CD14-positive monocyte (primary cell): ENCODE data around the gene OBSCN. TPM values are rescaled to one million over a fixed set of nuclear protein-coding genes. Genes with fewer than 3 reads are reported as not detected.

Experiments used
- DNase-seq, 3 donors: peaks; one replicate each; pipeline ENCODE4 v3.0.0-alpha.2; 2011 to 2022
- H2AFZ ChIP-seq: 2 replicates; pipeline ENCODE4 v1.6.0; 2012; ENCODE audit warnings: mild to moderate bottlenecking, low read depth, low read length, inconsistent platforms; ENCODE audit not compliant: insufficient read depth, poor library complexity, severe bottlenecking
- H3K27ac ChIP-seq, 2 donors: 1 replicate in 1 of 2; 2 replicates in 1 of 2; pipeline ENCODE4 v1.5.1; 2012 to 2013; ENCODE audit warnings: low read length in 2 of 2, control low read depth in 1 of 2, inconsistent platforms in 1 of 2, low read depth in 1 of 2, mild to moderate bottlenecking in 1 of 2
- H3K27me3 ChIP-seq, 2 donors: one replicate each; pipeline versions ENCODE4 v1.6.0 to v1.6.1; 2011 to 2013; ENCODE audit warnings: low read length in 2 of 2; ENCODE audit not compliant: control insufficient read depth in 2 of 2, insufficient read depth in 2 of 2
- H3K36me3 ChIP-seq, 2 donors: replicated peaks in 1 of 2; 1 replicate in 1 of 2; 2 replicates in 1 of 2; pipeline versions ENCODE4 v1.5.1 to v1.6.1; 2012 to 2013; ENCODE audit warnings: low read length in 2 of 2, control low read depth in 1 of 2, inconsistent platforms in 1 of 2, mild to moderate bottlenecking in 1 of 2; ENCODE audit not compliant: insufficient read depth in 2 of 2, control insufficient read depth in 1 of 2
- H3K4me1 ChIP-seq, 2 donors: 1 replicate in 1 of 2; 2 replicates in 1 of 2; pipeline versions ENCODE4 v1.5.1 to v1.6.1; 2012 to 2013; ENCODE audit warnings: low read length in 2 of 2, control low read depth in 1 of 2, inconsistent platforms in 1 of 2, mild to moderate bottlenecking in 1 of 2, moderate library complexity in 1 of 2; ENCODE audit not compliant: insufficient read depth in 2 of 2, control insufficient read depth in 1 of 2
- H3K4me2 ChIP-seq: replicated peaks from 2 replicates; pipeline ENCODE3; 2012; ENCODE audit warnings: low read length, moderate library complexity, mild to moderate bottlenecking; ENCODE audit not compliant: poor library complexity, severe bottlenecking; ENCODE audit errors: extremely low read depth
- H3K4me3 ChIP-seq, 3 experiments: fragments of 200-600 bp in 1 of 3; sonication (generic) in 1 of 3; replicated peaks in 1 of 3; 1 replicate in 2 of 3; 2 replicates in 1 of 3; pipeline ENCODE4 v1.5.1; 2011 to 2013; ENCODE audit warnings: low read length in 3 of 3, mild to moderate bottlenecking in 3 of 3, control low read depth in 2 of 3, low read depth in 2 of 3, inconsistent platforms in 1 of 3, moderate library complexity in 1 of 3
- H3K79me2 ChIP-seq: 2 replicates; pipeline ENCODE4 v1.6.0; 2012; ENCODE audit warnings: mild to moderate bottlenecking, control low read depth, inconsistent platforms, low read length, moderate library complexity; ENCODE audit not compliant: insufficient read depth
- H3K9ac ChIP-seq: 2 replicates; pipeline ENCODE4 v1.6.0; 2017; ENCODE audit warnings: low read length, mild to moderate bottlenecking; ENCODE audit not compliant: insufficient read depth, poor library complexity, severe bottlenecking
- H3K9me3 ChIP-seq, 2 donors: replicated peaks in 1 of 2; 1 replicate in 1 of 2; 2 replicates in 1 of 2; pipeline versions ENCODE4 v1.5.1 to v1.6.1; 2012 to 2013; ENCODE audit warnings: low read length in 2 of 2, control low read depth in 1 of 2; ENCODE audit not compliant: control insufficient read depth in 1 of 2, insufficient read depth in 1 of 2
- H4K20me1 ChIP-seq: 2 replicates; pipeline ENCODE4 v1.6.0; 2012; ENCODE audit warnings: mild to moderate bottlenecking, low read length, control low read depth, moderate library complexity; ENCODE audit not compliant: insufficient read depth
- H3K27ac Mint-ChIP-seq, 7 donors: one replicate each; pipeline ENCODE4 v1.8.0; 2020; ENCODE audit warnings: mild to moderate bottlenecking in 7 of 7, mixed read lengths in 7 of 7, moderate library complexity in 6 of 7, inconsistent platforms in 2 of 7
- H3K27me3 Mint-ChIP-seq, 3 donors: one replicate each; pipeline ENCODE4 v1.8.0; 2021 to 2022; ENCODE audit warnings: low read depth in 3 of 3, mild to moderate bottlenecking in 3 of 3, mixed read lengths in 3 of 3, moderate library complexity in 3 of 3, inconsistent platforms in 1 of 3
- H3K36me3 Mint-ChIP-seq, 2 donors: one replicate each; pipeline ENCODE4 v1.8.0; 2020; ENCODE audit warnings: mixed read lengths in 2 of 2, inconsistent platforms in 1 of 2, mild to moderate bottlenecking in 1 of 2
- H3K4me1 Mint-ChIP-seq: one replicate; pipeline ENCODE4 v1.8.0; 2020; ENCODE audit warnings: mild to moderate bottlenecking, mixed read lengths
- H3K4me3 Mint-ChIP-seq, 2 donors: one replicate each; pipeline ENCODE4 v1.8.0; 2020; ENCODE audit warnings: mild to moderate bottlenecking in 2 of 2, mixed read lengths in 2 of 2, moderate library complexity in 1 of 2
- H3K9me3 Mint-ChIP-seq, 7 donors: one replicate each; pipeline ENCODE4 v1.8.0; 2020 to 2022; ENCODE audit warnings: mixed read lengths in 7 of 7, mild to moderate bottlenecking in 6 of 7, moderate library complexity in 6 of 7, inconsistent platforms in 2 of 7
- WGBS: methylation state at CpG from one replicate; pipeline ENCODE4 v1.1.5; 2013; ENCODE audit warnings: missing lambda C conversion rate; ENCODE audit not compliant: insufficient coverage; 5-methylcytosine and 5-hydroxymethylcytosine counted together
- intact Hi-C, 2 donors: fragments of 100-400 bp; cut with micrococcal nuclease; formaldehyde crosslinking; loops; one replicate each; pipeline versions ENCODE4 v1.15.0 to v1.15.1; 2023
- polyA plus RNA-seq, 3 donors: library from polyadenylated mRNA; depleted of rRNA in 1 of 3; unstranded in 2 of 3; stranded (reverse) in 1 of 3; fragments of 300-500 nt in 2 of 3; fragments of >200 nt in 1 of 3; fragmentation: Illumina TruSeq in 2 of 3; gene quantifications; 1 replicate in 2 of 3; 2 replicates in 1 of 3; pipeline ENCODE4 v1.2.3, GENCODE V29; 2012 to 2021
- TF ChIP-seq, protein P1 (sequence below): fragments of 200-600 bp; IDR thresholded peaks from one replicate; pipeline ENCODE4 v1.8.0; 2022; ENCODE audit warnings: antibody characterized with exemption, mild to moderate bottlenecking

The OBSCN gene
- polyA plus RNA-seq, 3 donors = 0.57 to 1.5 (median 0.76) TPM

DNA sequence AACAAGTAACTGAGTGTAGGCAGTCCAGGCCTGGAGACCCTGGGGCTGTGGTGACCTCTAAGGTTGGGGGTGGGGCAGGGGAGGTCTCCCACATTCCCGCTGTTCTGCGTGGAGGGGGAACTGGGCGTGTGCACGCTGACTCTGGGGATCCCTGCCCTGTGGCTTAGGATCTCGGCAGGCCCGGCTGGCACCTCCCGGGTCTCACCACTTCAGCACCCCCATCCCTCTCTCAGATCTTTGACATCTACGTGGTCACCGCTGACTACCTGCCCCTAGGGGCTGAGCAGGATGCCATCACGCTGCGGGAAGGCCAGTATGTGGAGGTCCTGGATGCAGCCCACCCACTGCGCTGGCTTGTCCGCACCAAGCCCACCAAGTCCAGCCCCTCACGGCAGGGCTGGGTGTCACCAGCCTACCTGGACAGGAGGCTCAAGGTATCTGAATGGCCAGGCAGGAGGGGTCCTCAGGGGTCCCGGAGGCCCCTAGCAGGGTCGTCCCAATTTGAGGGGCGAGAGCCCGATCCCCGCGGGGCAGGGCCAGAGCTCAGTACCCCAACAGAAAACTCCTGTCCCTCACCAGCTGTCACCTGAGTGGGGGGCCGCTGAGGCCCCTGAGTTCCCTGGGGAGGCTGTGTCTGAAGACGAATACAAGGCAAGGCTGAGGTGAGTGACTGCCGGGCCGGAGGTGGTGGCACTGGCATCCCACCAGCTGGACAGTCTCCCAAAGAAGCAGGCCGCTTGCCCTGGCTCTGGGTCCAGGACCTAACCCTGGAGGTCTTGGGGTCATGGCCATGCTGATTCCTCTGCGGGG is 130.1 kb downstream of the OBSCN start:
- no peak overlapping the region for H3K4me3 ChIP-seq
- no peaks in the 10 kb centered on the region for H3K4me1 ChIP-seq
- H3K9ac ChIP-seq = no peak overlapping the region
- 94% methylated on average over 16 of the region's 26 CpGs for WGBS
- Mint-ChIP-seq H3K36me3 (no peaks in the 10 kb centered on the region), H3K27ac (no peak overlapping the region), H3K27me3 (no peaks in the 10 kb centered on the region), H3K4me3 (no peak overlapping the region), H3K9me3 (no peaks in the 10 kb centered on the region), H3K4me1 (no peaks in the 10 kb centered on the region)
- H3K9me3 ChIP-seq = no peaks in the 10 kb centered on the region
- no peaks in the 10 kb centered on the region for H3K79me2 ChIP-seq
- TF ChIP-seq, protein P1, sequence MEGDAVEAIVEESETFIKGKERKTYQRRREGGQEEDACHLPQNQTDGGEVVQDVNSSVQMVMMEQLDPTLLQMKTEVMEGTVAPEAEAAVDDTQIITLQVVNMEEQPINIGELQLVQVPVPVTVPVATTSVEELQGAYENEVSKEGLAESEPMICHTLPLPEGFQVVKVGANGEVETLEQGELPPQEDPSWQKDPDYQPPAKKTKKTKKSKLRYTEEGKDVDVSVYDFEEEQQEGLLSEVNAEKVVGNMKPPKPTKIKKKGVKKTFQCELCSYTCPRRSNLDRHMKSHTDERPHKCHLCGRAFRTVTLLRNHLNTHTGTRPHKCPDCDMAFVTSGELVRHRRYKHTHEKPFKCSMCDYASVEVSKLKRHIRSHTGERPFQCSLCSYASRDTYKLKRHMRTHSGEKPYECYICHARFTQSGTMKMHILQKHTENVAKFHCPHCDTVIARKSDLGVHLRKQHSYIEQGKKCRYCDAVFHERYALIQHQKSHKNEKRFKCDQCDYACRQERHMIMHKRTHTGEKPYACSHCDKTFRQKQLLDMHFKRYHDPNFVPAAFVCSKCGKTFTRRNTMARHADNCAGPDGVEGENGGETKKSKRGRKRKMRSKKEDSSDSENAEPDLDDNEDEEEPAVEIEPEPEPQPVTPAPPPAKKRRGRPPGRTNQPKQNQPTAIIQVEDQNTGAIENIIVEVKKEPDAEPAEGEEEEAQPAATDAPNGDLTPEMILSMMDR = no peak
- no peak overlapping the region for H2AFZ ChIP-seq
- no peak overlapping the region for H3K27ac ChIP-seq
- H3K36me3 ChIP-seq = no peaks in the 10 kb centered on the region
- no peaks in the 10 kb centered on the region for H4K20me1 ChIP-seq
- no peaks in the 10 kb centered on the region for H3K27me3 ChIP-seq
- intact Hi-C loops = no loop called here
- H3K4me2 ChIP-seq = no peak overlapping the region
- DNase-seq = no peak

DNA sequence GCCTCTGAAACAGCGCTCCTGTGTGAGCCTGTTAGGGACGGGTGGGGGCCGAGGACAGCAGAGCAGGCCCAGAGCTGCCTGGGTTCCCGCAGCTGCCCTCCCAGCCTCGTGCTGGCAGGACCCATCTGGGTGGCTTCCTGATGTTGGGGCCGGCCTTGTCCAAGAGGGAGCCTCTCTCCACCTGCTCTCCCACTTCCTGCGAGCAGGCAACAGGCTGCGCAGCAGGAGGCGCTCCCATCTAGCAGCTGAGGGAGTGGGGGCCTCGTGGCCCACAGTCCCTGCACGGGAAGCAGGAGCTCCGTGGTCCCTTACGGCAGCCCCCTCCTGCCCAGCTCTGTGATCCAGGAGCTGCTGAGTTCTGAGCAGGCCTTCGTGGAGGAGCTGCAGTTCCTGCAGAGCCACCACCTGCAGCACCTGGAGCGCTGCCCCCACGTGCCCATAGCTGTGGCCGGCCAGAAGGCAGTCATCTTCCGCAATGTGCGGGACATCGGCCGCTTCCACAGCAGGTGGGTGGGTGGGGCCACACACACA is 130.7 kb downstream of the OBSCN start:
- TF ChIP-seq, protein P1 = no peak
- no peak overlapping the region for H2AFZ ChIP-seq
- no peak for DNase-seq
- H3K27ac ChIP-seq = no peak overlapping the region
- Mint-ChIP-seq H3K27ac (no peak overlapping the region), H3K4me3 (no peak overlapping the region), H3K36me3 (no peaks in the 10 kb centered on the region), H3K9me3 (no peaks in the 10 kb centered on the region), H3K27me3 (no peaks in the 10 kb centered on the region), H3K4me1 (no peaks in the 10 kb centered on the region)
- intact Hi-C loops = no loop called here
- no peak overlapping the region for H3K4me3 ChIP-seq
- H3K9me3 ChIP-seq = no peaks in the 10 kb centered on the region
- no peaks in the 10 kb centered on the region for H3K36me3 ChIP-seq
- no peaks in the 10 kb centered on the region for H4K20me1 ChIP-seq
- no peak overlapping the region for H3K4me2 ChIP-seq
- H3K27me3 ChIP-seq = no peaks in the 10 kb centered on the region
- H3K4me1 ChIP-seq = no peaks in the 10 kb centered on the region
- WGBS = 89% methylated on average over 11 of the region's 21 CpGs
- no peak overlapping the region for H3K9ac ChIP-seq
- no peaks in the 10 kb centered on the region for H3K79me2 ChIP-seq
